H1 (cell line): Measurements from ENCODE around the gene CACUL1. TPM values are rescaled to one million over a fixed set of nuclear protein-coding genes. Genes with fewer than 3 reads are reported as not detected.

Experiments used
- CTCF ChIA-PET: fragments of 300-600 bp; sonication (Branson Sonifier 250); formaldehyde crosslinking; loops from one replicate; lab custom pipeline; 2021; ENCODE audit not compliant: partially characterized antibody; lab: Charles Lee
- POLR2A ChIA-PET: fragments of 300-600 bp; sonication (Branson Sonifier 250); formaldehyde crosslinking; loops from one replicate; lab custom pipeline; 2021; ENCODE audit warnings: inconsistent platforms; ENCODE audit not compliant: partially characterized antibody; lab: Charles Lee
- DNase-seq, 2 experiments: peaks; one replicate each; pipeline versions ENCODE4 v3.0.0 to v3.0.0-alpha.2; 2010 to 2022; ENCODE audit warnings: low spot score in 2 of 2, low read depth in 1 of 2, mixed read lengths in 1 of 2
- FAIRE-seq: peaks from 2 replicates; lab custom pipeline; 2011; peaks lifted over from hg19 to GRCh38; lab: Jason Lieb, UNC
- H2AFZ ChIP-seq: 2 replicates; pipeline ENCODE4 v1.8.1; 2012; ENCODE audit warnings: low read length, inconsistent platforms
- H2AK5ac ChIP-seq: 2 replicates; pipeline ENCODE4 v1.6.1; 2013; ENCODE audit warnings: low read depth, low read length
- H2BK120ac ChIP-seq: replicated peaks from 2 replicates; pipeline ENCODE3; 2013; ENCODE audit warnings: low read depth, low read length, inconsistent platforms
- H2BK12ac ChIP-seq: 2 replicates; pipeline ENCODE4 v1.6.1; 2013; ENCODE audit warnings: low read depth, low read length
- H2BK15ac ChIP-seq: 2 replicates; pipeline ENCODE4 v1.6.1; 2013; ENCODE audit warnings: low read length
- H2BK20ac ChIP-seq: 2 replicates; pipeline ENCODE4 v1.6.1; 2013; ENCODE audit warnings: low read length
- H2BK5ac ChIP-seq: 2 replicates; pipeline ENCODE4 v1.6.1; 2013; ENCODE audit warnings: low read depth, low read length
- H3K14ac ChIP-seq: 2 replicates; pipeline ENCODE4 v1.6.1; 2013; ENCODE audit warnings: inconsistent platforms; ENCODE audit not compliant: insufficient read length
- H3K18ac ChIP-seq: 2 replicates; pipeline ENCODE4 v1.6.1; 2013; ENCODE audit warnings: low read length; ENCODE audit errors: extremely low read depth
- H3K23ac ChIP-seq: 2 replicates; pipeline ENCODE4 v1.6.1; 2013; ENCODE audit warnings: inconsistent platforms; ENCODE audit not compliant: insufficient read length
- H3K23me2 ChIP-seq: 2 replicates; pipeline ENCODE4 v1.6.1; 2013; ENCODE audit warnings: low read depth, low read length
- H3K27ac ChIP-seq: 2 replicates; pipeline ENCODE4 v1.6.1; 2011; ENCODE audit warnings: low read depth, low read length, inconsistent platforms
- H3K27me3 ChIP-seq, 4 experiments: replicated peaks in 1 of 4; 1 replicate in 1 of 4; 2 replicates in 3 of 4; pipeline versions ENCODE4 v1.6.1 to v1.8.1; 2011 to 2013; ENCODE audit warnings: low read length in 3 of 4, mild to moderate bottlenecking in 3 of 4, inconsistent platforms in 2 of 4, mixed read lengths in 2 of 4, moderate library complexity in 1 of 4; ENCODE audit not compliant: control insufficient read depth in 3 of 4, insufficient read depth in 3 of 4; ENCODE audit errors: extremely low read depth in 1 of 4
- H3K36me3 ChIP-seq, 4 experiments: 2 replicates each; pipeline versions ENCODE4 v1.6.1 to v1.8.1; 2011 to 2013; ENCODE audit warnings: mild to moderate bottlenecking in 4 of 4, low read length in 3 of 4, moderate library complexity in 2 of 4, control low read depth in 1 of 4, inconsistent platforms in 1 of 4; ENCODE audit not compliant: insufficient read depth in 4 of 4, control insufficient read depth in 2 of 4
- H3K4ac ChIP-seq: replicated peaks from 2 replicates; pipeline ENCODE3; 2013; ENCODE audit warnings: low read length, low read depth, mixed read lengths, inconsistent platforms; ENCODE audit not compliant: insufficient read length
- H3K4me1 ChIP-seq, 4 experiments: replicated peaks in 1 of 4; 1 replicate in 1 of 4; 2 replicates in 3 of 4; pipeline versions ENCODE4 v1.6.1 to v1.8.1; 2011 to 2013; ENCODE audit warnings: low read length in 3 of 4, inconsistent platforms in 2 of 4, mixed read lengths in 1 of 4; ENCODE audit not compliant: insufficient read depth in 4 of 4, control insufficient read depth in 3 of 4
- H3K4me2 ChIP-seq, 2 experiments: 2 replicates each; pipeline versions ENCODE4 v1.6.1 to v1.8.1; 2011 to 2013; ENCODE audit warnings: low read depth in 2 of 2, low read length in 2 of 2, control low read depth in 1 of 2, inconsistent platforms in 1 of 2, mild to moderate bottlenecking in 1 of 2; ENCODE audit not compliant: insufficient read depth in 1 of 2
- H3K4me3 ChIP-seq, 4 experiments: fragments of 200-600, 300-600 bp in 1 of 4; sonication (generic), shearing (Covaris generic), sonication (Bioruptor Twin) in 1 of 4; 2 replicates each; pipeline versions ENCODE4 v1.5.1 to v1.8.1; 2011 to 2016; ENCODE audit warnings: low read length in 4 of 4, low read depth in 3 of 4, control low read depth in 2 of 4, inconsistent platforms in 2 of 4, mild to moderate bottlenecking in 2 of 4, mixed read lengths in 1 of 4, moderate library complexity in 1 of 4; ENCODE audit not compliant: insufficient read depth in 2 of 4; ENCODE audit errors: extremely low read depth in 1 of 4
- H3K56ac ChIP-seq: replicated peaks from 2 replicates; pipeline ENCODE3; 2013; ENCODE audit warnings: low read depth, mild to moderate bottlenecking, mixed read lengths, low read length, inconsistent platforms; ENCODE audit not compliant: insufficient read length
- H3K79me1 ChIP-seq: 2 replicates; pipeline ENCODE4 v1.6.1; 2013; ENCODE audit warnings: low read depth, low read length, control low read depth
- H3K79me2 ChIP-seq, 2 experiments: 2 replicates each; pipeline versions ENCODE4 v1.6.1 to v1.8.1; 2012 to 2013; ENCODE audit warnings: low read length in 2 of 2, mild to moderate bottlenecking in 2 of 2, inconsistent platforms in 1 of 2; ENCODE audit not compliant: insufficient read depth in 2 of 2, control insufficient read depth in 1 of 2
- H3K9ac ChIP-seq, 4 experiments: replicated peaks in 1 of 4; 1 replicate in 1 of 4; 2 replicates in 3 of 4; pipeline versions ENCODE4 v1.6.1 to v1.8.1; 2011 to 2013; ENCODE audit warnings: low read depth in 3 of 4, low read length in 3 of 4, control low read depth in 2 of 4, mild to moderate bottlenecking in 2 of 4, moderate library complexity in 2 of 4, inconsistent platforms in 1 of 4; ENCODE audit errors: extremely low read depth in 1 of 4
- H3K9me3 ChIP-seq, 2 experiments: 2 replicates each; pipeline versions ENCODE4 v1.6.1 to v1.8.1; 2012 to 2013; ENCODE audit warnings: mild to moderate bottlenecking in 2 of 2, moderate library complexity in 2 of 2, control low read depth in 1 of 2, inconsistent platforms in 1 of 2, low read depth in 1 of 2, low read length in 1 of 2, mixed read lengths in 1 of 2; ENCODE audit not compliant: insufficient read depth in 2 of 2
- H4K20me1 ChIP-seq, 2 experiments: replicated peaks in 1 of 2; 2 replicates each; pipeline versions ENCODE3 to v1.8.1; 2011 to 2013; ENCODE audit warnings: inconsistent platforms in 2 of 2, low read length in 2 of 2, mild to moderate bottlenecking in 1 of 2; ENCODE audit not compliant: insufficient read depth in 2 of 2, control insufficient read depth in 1 of 2
- H4K5ac ChIP-seq: 2 replicates; pipeline ENCODE4 v1.6.1; 2013; ENCODE audit warnings: low read length, low read depth, mixed read lengths, inconsistent platforms; ENCODE audit not compliant: insufficient read length
- H4K8ac ChIP-seq: 2 replicates; pipeline ENCODE4 v1.8.0; 2013; ENCODE audit warnings: mild to moderate bottlenecking, moderate library complexity, low read length, inconsistent platforms; ENCODE audit not compliant: insufficient read depth; ENCODE audit errors: extremely low read depth
- H4K91ac ChIP-seq: replicated peaks from 2 replicates; pipeline ENCODE3; 2013; ENCODE audit warnings: low read length, mixed read lengths, inconsistent platforms; ENCODE audit not compliant: insufficient read length
- BRCA1 ChIP-seq: IDR thresholded peaks from 2 replicates; pipeline ENCODE4 v1.6.1; 2012; ENCODE audit warnings: low read depth, low read length, improper control_type of control experiment
- CBX8 ChIP-seq: fragments of 300-800, 300-1000 bp; sonication (generic); IDR thresholded peaks from 2 replicates; pipeline ENCODE4 v1.7.1; 2016; ENCODE audit warnings: low read depth, low read length, borderline replicate concordance
- CHD2 ChIP-seq: IDR thresholded peaks from 2 replicates; pipeline ENCODE4 v1.6.1; 2012; ENCODE audit warnings: low read length, improper control_type of control experiment
- CREB1 ChIP-seq: IDR thresholded peaks from 2 replicates; pipeline ENCODE4 v1.6.1; 2012; ENCODE audit warnings: inconsistent platforms
- EP300 ChIP-seq, 2 experiments: IDR thresholded peaks; 1 replicate in 1 of 2; 2 replicates in 1 of 2; pipeline ENCODE4 v1.6.1; 2011 to 2012; ENCODE audit warnings: low read depth in 2 of 2, low read length in 2 of 2, mild to moderate bottlenecking in 2 of 2, borderline replicate concordance in 1 of 2, inconsistent platforms in 1 of 2, moderate library complexity in 1 of 2
- JUND ChIP-seq: IDR thresholded peaks from 2 replicates; pipeline ENCODE4 v1.6.1; 2011; ENCODE audit warnings: mild to moderate bottlenecking, improper control_type of control experiment, low read length
- KDM5A ChIP-seq: fragments of 200-600 bp; IDR thresholded peaks from 2 replicates; pipeline ENCODE4 v1.7.1; 2012; ENCODE audit warnings: mild to moderate bottlenecking, low read length, inconsistent platforms, mixed read lengths
- NRF1 ChIP-seq: IDR thresholded peaks from 2 replicates; pipeline ENCODE4 v1.6.1; 2011; ENCODE audit warnings: mild to moderate bottlenecking, low read depth, low read length, improper control_type of control experiment
- PHF8 ChIP-seq: fragments of 200-600 bp; sonication (generic); conservative IDR thresholded peaks from 2 replicates; pipeline ENCODE4 v1.7.1; 2012; ENCODE audit warnings: low read depth, mild to moderate bottlenecking, inconsistent platforms, low read length, moderate library complexity
- RBBP5 ChIP-seq: IDR thresholded peaks from 2 replicates; pipeline ENCODE4 v1.7.1; 2012; ENCODE audit warnings: low read depth, mild to moderate bottlenecking, inconsistent platforms, low read length, moderate library complexity, borderline replicate concordance
- SP2 ChIP-seq: IDR thresholded peaks from 2 replicates; pipeline ENCODE4 v1.6.1; 2012; ENCODE audit warnings: mild to moderate bottlenecking, low read length, inconsistent platforms
- SRF ChIP-seq: IDR thresholded peaks from 2 replicates; pipeline ENCODE4 v1.6.1; 2011; ENCODE audit warnings: mild to moderate bottlenecking, low read depth, low read length, moderate library complexity
- TBP ChIP-seq: IDR thresholded peaks from 2 replicates; pipeline ENCODE4 v1.6.1; 2011; ENCODE audit warnings: low read depth, low read length, improper control_type of control experiment
- WGBS, 2 experiments: shearing (Covaris generic) in 1 of 2; methylation state at CpG; one replicate each; pipeline versions ENCODE4 v1.1.6 to v1.1.7; 2013 to 2015; ENCODE audit warnings: low lambda C conversion rate in 2 of 2, mixed read lengths in 2 of 2, inconsistent platforms in 1 of 2, low coverage in 1 of 2, missing lambda C conversion rate in 1 of 2; ENCODE audit not compliant: insufficient replicate concordance in 2 of 2, insufficient coverage in 1 of 2, insufficient read length in 1 of 2; ENCODE audit errors: extremely low coverage in 1 of 2, missing lambda C conversion rate in 1 of 2; 5-methylcytosine and 5-hydroxymethylcytosine counted together
- polyA plus RNA-seq, 7 experiments: library from polyadenylated mRNA; depleted of rRNA in 3 of 7; stranded (reverse) in 5 of 7; unstranded in 2 of 7; fragments of >200 nt in 5 of 7; fragments of 200-250 nt in 2 of 7; gene quantifications; 1 replicate in 5 of 7; 2 replicates in 1 of 7; 4 replicates in 1 of 7; pipeline versions ENCODE4 v1.2.1 to v1.2.3, GENCODE V29; 2011 to 2013; ENCODE audit warnings: missing spikeins in 2 of 7, mixed read lengths in 2 of 7
- total RNA-seq: library from RNA; stranded (reverse); fragmentation: NEBNext Ultra II Directional; extraction: Animal tissue kit (Norgen Biotek cat#: 25700); gene quantifications from 2 replicates; pipeline ENCODE4 v1.2.1, GENCODE V29; 2021

CACUL1 gene
- total and polyA plus RNA-seq, 2 of the 8 experiments (the other 6 are each of a cell fraction or from before 2014, with no cell fraction given), result 6.5 to 34.2 TPM

DNA sequence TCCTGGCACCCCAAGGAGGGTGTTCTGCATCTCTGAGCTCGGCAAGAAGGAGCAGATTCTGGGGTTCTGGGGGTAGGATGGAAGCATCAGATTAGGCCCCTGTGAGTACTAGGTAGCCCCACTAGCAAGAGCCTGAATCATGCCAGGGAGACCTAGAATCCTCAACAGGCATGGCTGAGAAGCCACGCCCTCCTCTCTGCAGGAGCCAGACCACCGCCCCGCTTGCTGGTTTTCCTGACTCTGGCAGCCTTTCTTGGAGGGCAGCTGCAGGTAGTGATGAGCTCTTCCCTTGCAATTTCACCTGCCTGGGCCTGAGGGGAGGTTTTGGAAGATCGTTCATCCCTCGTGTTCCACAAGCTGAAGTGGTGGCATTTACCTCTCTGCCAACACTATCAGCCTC, 90.4 kb downstream of the CACUL1 start:
- DNase-seq (no peak), FAIRE-seq (no peak)
- no peak overlapping the region for H3K4ac ChIP-seq
- ChIA-PET POLR2A (interaction anchor here (1.6 to 2.0 kb wide), 2 partner anchors 10 to 15 kb away, joined by 6 to 7 read pairs; no protein-coding TSS in a partner anchor), CTCF (interaction anchor here (0.6 to 5.1 kb wide), 14 partner anchors 10 to 186 kb away, joined by 3 to 22 read pairs (median 3); no protein-coding TSS in a partner anchor)
- H3K4me1 ChIP-seq, result no peaks in the 10 kb centered on the region; a peak in 1 of 7 replicates
- no peak overlapping the region for H4K5ac ChIP-seq
- no peak overlapping the region for H3K18ac ChIP-seq
- no peak overlapping the region for H3K4me2 ChIP-seq
- H4K20me1 ChIP-seq, result peaks cover 0 to 2% of the 10 kb centered on the region in 2 experiments
- no peak overlapping the region for H3K9ac ChIP-seq
- 71% methylated on average over 6 of the region's 6 CpGs; no CpG with 5 or more reads in 1 of the 2 experiments for WGBS, 2 experiments
- no peak overlapping the region for H2AFZ ChIP-seq
- no peak overlapping the region for H2BK12ac ChIP-seq
- H2BK5ac ChIP-seq, result no peak overlapping the region
- no peak overlapping the region for H2AK5ac ChIP-seq
- H2BK20ac ChIP-seq, result no peak overlapping the region
- no peak overlapping the region for H4K8ac ChIP-seq
- no peaks in the 10 kb centered on the region for H3K36me3 ChIP-seq
- no peaks in the 10 kb centered on the region for H3K79me1 ChIP-seq
- no peak overlapping the region for H3K56ac ChIP-seq
- H2BK120ac ChIP-seq, result no peak overlapping the region
- no peak overlapping the region for H3K14ac ChIP-seq
- H3K27me3 ChIP-seq, result no peaks in the 10 kb centered on the region
- TF ChIP-seq CHD2 (no peak), SP2 (no peak), CREB1 (no peak), EP300 (IDR thresholded peaks at IDR 0.05; ENCODE audit: borderline replicate concordance in 1 of 2, low read depth in 2 of 2, low read length in 2 of 2) (no peak), NRF1 (no peak), RBBP5 (no peak), BRCA1 (no peak), SRF (no peak), JUND (no peak), PHF8 (no peak), TBP (no peak), CBX8 (no peak), KDM5A (no peak)
- H2BK15ac ChIP-seq, result no peak overlapping the region
- H4K91ac ChIP-seq, result no peak overlapping the region
- no peak overlapping the region for H3K27ac ChIP-seq
- H3K79me2 ChIP-seq, result no peaks in the 10 kb centered on the region
- no peak overlapping the region for H3K4me3 ChIP-seq
- no peaks in the 10 kb centered on the region for H3K23me2 ChIP-seq
- H3K9me3 ChIP-seq, result no peaks in the 10 kb centered on the region
- H3K23ac ChIP-seq, result no peak overlapping the region
